Measurements from ENCODE around the gene MYG1.

MYG1 gene

DNA sequence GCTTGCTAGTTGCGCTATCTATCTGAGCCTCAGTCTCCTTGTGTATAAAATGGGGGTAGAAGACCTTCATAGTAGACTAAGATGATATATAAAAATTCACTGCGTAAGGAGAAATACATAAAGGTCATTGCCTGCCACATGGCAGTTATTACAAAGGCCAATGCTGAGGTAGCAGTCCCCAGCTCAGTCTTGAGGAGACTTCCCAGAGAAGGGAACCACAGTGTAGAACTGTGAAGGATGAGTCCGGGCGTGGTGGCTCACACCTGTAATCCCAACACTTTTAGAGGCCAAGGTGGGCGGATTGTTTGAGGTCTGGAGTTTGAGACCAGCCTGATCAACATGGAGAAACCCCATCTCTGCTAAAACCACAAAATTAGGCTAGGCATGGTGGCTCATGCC is 53.8 kb downstream of the MYG1 start:
- H3K4me3 ChIP-seq (ENCODE audit: low read length): no peak overlapping the region
- no peak for DNase-seq (ENCODE audit: low read depth)
- TF ChIP-seq, protein P1, sequence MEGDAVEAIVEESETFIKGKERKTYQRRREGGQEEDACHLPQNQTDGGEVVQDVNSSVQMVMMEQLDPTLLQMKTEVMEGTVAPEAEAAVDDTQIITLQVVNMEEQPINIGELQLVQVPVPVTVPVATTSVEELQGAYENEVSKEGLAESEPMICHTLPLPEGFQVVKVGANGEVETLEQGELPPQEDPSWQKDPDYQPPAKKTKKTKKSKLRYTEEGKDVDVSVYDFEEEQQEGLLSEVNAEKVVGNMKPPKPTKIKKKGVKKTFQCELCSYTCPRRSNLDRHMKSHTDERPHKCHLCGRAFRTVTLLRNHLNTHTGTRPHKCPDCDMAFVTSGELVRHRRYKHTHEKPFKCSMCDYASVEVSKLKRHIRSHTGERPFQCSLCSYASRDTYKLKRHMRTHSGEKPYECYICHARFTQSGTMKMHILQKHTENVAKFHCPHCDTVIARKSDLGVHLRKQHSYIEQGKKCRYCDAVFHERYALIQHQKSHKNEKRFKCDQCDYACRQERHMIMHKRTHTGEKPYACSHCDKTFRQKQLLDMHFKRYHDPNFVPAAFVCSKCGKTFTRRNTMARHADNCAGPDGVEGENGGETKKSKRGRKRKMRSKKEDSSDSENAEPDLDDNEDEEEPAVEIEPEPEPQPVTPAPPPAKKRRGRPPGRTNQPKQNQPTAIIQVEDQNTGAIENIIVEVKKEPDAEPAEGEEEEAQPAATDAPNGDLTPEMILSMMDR (IDR thresholded peaks at IDR 0.05; ENCODE audit: insufficient read depth, low read depth, low read length, missing control alignments): no peak

DNA sequence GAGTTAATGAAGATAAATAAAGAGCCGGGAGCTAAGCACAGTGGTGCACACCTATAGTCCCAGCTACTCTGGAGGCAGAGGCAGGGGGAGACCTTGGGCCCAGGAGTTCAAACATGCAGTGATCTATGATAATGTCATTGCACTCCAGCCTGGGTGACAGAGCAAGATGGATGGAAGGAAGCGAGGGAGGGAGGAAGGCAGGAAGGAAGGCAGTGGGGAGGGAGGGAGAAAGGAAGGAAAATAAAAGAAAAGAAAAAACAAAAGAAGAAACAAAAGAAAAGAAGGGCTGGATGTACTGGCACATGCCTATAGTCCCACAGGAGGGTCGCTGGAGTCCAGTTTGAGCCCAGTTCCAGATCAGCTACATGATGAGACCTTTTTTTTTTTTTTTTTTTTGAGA is 55.6 kb downstream of the MYG1 start:
- TF ChIP-seq, protein P1 (IDR thresholded peaks at IDR 0.05; ENCODE audit: insufficient read depth, low read depth, low read length, missing control alignments): no peak
- no peak overlapping the region for H3K4me3 ChIP-seq (ENCODE audit: low read length)
- DNase-seq (ENCODE audit: low read depth): no peak
